Frontal cortex (tissue), 4 donors: ENCODE data around the gene UBE2I. TPM values are rescaled to one million over a fixed set of nuclear protein-coding genes. Genes with fewer than 3 reads are reported as not detected.
A peak's percentile ranks its signal among the peaks of the same experiment; 100 is the strongest.
"Not testable (repeated sequence)": the region's sequence is repeated elsewhere in the genome, so short reads cannot be mapped to it uniquely, and the experiment has no call there.

ENCODE experiments used
- DNase-seq, 2 donors: peaks; one replicate each; pipeline ENCODE4 v3.0.0; 2012; ENCODE audit warnings: low spot score in 2 of 2
- FAIRE-seq: peaks from 2 replicates; lab custom pipeline; 2012; peaks lifted over from hg19 to GRCh38; lab: Jason Lieb, UNC
- total RNA-seq: library from RNA; depleted of rRNA; stranded (reverse); fragments of >200 nt; gene quantifications from one replicate; pipeline ENCODE4 v1.2.3, GENCODE V29; 2014
- donor health status: control.
- donor health status: control.
- donor health status: control.

The UBE2I gene
- total RNA-seq, 1 donor from 2014 or later = 48.5 TPM

DNA sequence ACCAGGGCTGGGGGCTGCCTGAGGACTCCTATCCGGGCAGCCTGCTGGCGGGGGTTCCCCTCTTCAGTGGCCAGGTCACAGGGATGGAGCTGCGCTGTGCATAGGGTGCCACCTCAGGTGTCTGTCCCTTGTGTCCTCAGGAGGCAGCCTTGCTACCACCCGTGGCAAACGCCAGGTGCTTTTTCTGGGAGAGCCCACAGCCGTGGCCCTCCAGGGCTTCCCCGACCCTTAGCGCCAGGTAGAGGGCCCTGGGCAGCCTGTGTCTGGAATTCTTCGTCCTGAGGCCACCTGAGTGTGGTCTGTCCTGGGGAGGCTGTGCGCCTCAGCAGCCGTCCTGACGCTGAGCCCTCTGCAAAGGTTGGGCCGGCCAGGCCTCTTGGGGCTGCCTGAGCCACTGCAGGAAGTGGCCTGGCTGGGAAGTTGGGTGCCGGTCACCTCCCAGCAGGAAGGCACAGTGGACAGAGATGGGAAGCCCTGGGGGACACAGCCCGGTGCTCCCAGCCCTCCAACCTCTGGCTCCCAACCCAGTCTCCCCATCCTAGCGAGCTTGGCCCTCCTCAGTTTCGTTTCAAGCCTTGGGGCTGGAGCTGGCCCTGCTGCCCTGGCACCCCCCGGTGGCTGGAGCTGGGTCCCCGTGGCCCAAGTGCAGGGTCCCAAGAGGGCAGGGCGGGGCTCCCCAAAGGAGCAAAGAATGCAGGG is 16.4 kb downstream of the UBE2I start:
- no peak for DNase-seq
- FAIRE-seq = no peak

DNA sequence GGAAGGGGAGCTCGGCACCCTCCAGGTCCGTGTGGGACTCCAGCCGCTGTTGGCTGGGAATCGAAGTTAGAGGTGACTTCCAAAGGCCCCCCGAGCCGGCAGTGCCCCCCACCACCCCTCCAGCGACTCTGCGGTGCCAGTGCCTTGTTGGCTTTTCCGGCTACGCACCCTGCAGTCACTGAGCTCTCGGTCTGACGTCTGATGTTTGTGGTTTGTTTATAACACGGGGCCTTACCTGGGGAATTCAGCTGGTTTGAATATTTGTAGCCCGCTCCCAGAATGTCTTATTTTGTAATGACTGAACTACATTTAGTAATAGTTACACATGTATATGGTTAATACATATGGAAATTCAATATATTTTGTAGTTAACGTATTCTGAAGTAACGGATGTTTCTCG is 17.0 kb downstream of the UBE2I start:
- FAIRE-seq (no peak), DNase-seq (no peak)

DNA sequence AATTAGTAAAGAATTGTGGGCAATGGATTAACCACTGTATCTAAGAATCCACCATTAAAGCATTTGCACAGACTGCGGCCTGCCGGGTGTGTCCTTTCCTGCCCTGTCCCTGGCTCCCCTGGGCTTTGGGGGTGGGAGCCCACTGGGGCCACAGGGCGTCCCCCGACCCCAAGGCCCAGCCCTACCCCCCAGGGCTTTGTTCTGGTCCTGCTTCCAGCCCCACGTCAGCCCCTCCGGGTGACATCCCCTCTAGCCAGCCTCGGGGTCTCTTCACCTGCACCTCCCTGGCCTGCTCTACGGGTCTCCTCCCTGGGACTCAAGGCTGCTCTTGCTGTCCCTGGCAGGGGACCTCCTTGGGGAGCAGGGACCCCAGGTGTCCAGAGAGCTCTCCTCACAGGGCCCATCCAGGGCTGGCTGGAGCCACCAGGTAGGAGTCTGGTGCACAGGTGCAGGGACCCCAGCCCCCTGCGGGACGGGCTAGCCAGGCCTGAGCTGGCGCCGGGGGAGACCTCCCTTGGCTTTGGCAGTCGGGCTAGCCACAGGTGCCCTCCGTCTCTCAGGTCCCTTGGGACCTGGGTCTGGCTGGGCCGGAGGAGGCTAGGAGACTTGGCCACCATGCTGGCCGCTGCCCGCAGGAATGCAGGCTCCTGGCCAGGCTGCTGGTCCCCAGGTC is 17.6 kb downstream of the UBE2I start:
- DNase-seq = no peak
- no peak for FAIRE-seq

DNA sequence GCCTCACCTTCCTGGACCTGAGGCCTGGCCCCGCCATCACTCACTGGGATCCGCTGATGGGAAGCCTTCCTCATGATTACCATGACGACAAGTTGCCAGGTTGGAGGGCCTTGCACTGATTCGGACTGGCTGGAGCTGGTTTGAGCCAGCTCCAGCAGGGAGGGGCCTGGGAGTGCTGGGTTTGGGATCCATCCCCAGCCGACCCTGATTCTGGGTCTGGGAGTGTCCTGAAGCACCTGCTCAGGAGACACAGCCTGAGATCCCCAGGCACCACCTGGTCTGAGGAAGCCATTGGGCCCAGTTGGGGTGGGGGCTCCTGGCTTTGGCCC is 18.1 kb downstream of the UBE2I start:
- FAIRE-seq (no peak), DNase-seq (no peak)

DNA sequence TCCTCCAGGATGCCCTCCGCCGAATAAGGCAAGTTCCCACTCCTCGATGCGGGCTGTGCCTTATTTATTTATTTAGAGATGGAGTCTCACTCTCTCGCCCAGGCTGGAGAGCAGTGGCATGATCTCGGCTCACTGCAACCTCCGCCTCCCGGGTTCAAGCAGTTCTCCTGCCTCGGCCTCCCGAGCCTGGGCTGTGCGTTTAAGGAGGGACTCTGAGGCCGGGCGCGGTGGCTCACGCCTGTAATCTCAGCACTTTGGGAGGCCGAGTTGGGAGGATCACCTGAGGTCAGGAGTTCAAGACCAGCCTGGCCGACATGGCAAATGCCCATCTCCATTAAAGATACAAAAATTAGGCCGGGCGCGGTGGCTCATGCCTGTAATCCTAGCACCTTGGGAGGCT is 18.7 kb downstream of the UBE2I start:
- not testable (repeated sequence) for FAIRE-seq

DNA sequence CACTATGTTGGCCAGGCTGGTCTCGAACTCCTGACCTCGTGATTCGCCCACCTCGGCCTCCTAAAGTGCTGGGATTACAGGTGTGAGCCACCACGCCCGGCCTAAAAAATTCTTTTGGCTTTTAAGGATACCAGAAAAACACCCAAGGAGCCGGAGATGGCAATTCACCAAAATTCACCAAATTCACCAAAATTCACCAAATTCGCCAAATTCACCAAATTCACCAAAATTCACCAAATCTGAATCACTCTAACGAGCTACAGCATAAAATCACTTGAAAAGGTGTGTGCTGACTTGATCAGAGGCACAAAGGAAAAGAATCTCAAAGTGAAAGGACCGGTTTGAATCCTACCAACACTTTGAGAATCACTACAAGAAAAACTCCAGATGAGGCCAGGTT is 19.5 kb downstream of the UBE2I start:
- FAIRE-seq, DNase-seq: not testable (repeated sequence)

More for the DNA sequence above, 18.7 kb downstream of the UBE2I start:
- not testable (repeated sequence) for DNase-seq

DNA sequence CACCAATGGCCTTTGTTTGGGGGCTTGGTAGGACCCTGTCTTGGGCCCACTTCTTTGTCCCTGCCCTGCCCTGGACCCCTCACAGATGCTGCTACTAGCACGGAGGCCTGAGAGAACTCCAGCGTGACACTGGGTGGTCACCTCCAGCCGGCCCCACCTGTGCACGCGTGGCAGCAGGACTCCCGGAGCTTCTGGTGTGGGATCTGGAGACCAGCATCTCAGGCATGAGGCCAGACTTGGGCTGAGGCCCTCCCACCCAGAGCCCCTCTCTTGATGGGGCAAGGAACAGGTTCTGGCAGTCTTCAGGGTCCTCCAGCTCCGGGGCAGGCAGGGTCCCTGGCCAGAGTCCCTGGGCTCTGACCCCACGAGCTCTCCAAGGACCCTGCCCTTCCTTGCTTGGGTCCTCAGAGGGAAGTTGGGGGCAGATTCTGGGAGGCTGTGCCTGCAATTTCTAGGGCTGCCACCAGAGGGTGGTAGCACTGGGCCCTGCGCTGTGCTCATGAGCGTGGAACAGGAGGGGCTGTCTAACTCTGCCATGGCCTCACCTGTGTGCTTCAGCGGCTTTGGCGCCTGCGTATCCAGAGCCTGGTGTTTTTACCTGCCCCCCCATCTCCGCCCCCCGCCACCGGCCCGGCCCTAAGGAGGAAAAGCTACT is 21.0 kb downstream of the UBE2I start:
- FAIRE-seq (no peak), DNase-seq (no peak)

DNA sequence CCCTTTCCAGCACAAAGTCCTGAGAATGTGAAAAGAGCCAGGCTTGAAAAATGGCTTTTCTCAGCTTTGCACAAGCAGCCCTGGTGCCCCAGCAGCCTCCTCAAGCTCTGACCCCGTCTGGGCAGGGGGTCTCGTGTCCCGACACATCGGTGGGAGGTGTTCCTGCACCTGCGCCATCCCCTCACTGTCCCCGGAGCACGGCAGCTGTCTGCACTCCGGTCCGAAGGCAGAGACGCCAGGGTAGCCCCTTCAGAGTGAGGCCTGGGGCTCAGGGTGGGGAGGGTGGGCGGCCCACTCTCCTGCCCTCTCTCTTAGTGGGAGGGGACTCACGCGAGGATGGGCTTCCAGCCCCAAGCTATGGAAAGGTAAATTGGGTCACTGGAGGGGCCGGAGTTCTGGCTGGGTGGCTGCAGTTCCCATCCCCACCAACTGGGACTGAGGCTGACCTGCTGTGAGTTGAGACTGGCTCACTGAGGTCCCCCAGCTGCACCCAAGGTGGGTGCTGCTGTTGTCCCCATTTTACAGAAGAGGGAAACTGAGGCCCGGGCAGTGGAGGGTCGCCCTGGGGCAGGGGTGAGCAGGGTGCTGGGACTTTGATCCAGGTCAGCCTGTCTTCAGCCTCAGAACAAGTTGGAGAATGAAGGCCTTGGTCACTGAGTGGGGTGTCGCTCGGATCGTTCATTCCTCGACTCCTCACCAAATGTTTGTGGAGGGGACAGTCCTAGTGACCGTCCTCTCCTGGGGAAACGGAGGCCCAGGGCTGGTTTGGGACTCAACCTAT is 21.7 kb downstream of the UBE2I start:
- DNase-seq (no peak), FAIRE-seq (no peak)

DNA sequence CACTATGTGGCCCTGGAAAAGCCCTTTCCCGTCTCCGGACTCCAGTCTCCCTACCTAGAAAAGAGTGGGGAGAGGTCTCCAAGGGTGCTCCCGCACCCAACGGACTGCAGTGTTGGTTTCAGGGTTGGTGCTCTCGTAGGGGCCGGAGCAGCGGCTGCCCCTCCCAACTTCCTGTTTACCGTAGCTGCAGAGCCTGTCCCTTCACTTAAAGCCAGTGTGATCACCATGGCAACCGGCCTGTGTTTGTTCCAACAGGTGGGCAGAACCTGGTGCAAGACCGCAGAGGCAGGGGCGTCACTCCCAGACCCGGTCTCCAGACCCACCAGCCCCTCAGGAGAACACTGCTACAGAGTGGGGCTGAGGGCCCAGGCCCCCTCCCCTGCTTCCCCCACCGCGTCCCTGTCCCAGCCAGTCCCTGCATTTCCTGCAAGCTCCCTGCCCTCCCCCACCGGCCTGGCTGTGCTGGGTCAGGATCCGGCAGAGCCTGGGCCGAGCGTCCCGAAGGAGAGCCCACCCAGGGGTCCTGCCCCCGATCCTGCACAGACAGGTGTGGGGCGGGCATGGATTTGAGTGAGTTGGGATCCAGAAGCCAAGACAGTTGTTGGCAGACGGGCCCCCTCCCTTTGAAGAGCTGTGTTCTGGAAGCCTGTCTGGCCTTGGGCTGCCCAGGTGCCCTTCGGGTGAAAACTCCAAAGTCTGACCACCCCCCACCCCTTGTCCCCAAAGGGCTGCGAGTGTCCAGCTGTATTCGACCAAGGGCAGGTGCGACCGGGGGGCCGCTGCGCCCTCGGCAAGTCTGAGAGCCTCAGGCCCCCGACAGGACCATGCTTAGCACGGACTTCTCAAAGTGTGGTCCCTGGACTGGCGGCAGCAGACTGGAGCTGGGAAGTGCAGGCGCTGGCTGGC is 22.5 kb downstream of the UBE2I start:
- FAIRE-seq = no peak
- DNase-seq = peak; percentile 73 to 78

DNA sequence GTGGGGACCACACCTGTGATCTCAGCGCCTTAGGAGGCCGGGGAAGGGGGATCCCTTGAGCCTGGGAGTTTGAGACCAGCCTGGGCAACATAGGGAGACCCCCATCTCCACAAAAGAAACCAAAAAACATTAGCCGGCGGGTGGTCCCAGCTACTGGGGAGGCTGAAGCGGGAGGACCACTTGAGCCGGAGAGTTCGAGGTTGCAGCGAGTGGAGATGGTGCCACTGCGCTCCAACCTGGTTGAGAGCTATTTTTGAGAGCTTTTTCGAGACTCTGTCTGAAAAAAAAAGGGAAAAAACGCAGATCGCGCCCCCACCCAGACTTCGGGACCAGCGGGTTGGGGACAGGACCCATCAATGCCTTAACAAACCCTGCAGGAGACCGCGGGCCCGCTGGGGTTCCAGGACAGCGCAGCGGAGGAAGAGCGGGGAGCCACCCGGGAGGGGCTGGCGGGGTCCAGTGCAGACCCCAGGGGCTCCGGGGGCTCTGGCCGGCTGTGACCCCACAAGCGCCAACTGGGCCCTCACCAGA is 23.2 kb downstream of the UBE2I start:
- no peak for DNase-seq
- no peak for FAIRE-seq

DNA sequence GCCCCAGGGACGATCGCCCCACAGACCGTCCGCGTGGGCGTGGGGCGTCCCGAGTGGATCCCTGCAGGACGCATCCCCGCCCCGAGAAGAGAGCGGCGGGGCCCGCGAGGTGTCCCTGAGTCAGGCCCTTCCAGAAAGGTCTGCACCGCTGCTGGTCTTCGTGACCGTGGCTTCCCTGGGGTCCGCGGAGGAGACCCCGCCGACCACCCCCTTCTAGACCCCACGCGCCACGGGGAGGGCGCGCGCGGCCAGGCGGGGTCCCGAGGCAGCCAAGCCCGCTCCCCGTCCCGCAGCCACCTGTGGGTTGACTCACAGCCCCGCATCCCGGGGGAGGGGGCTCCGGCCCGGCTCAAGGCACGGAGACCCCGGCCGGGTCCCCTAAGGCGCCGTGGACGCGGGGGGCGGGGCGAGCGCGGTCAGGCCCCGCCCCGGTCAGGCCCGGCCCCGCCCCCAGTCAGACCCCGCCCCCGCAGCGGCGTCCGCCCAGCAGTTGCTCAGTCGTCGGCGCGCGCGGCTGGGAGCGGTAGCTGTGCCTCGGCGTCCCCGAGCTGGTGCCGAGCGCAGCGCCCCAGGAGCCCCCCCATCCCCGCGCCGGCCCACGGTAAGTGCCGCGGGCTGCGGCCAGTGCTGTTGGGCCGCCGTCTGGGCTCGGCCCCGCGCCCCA is 23.8 kb downstream of the UBE2I start, which contains the start of gene BAIAP3:
TSS of gene BAIAP3 (plus strand) at position 497 of the 664 bp plus-strand sequence. CDS start 4,905 bp downstream, outside the sequence.
- FAIRE-seq (no peak), DNase-seq (peak; percentile 73 to 78)

DNA sequence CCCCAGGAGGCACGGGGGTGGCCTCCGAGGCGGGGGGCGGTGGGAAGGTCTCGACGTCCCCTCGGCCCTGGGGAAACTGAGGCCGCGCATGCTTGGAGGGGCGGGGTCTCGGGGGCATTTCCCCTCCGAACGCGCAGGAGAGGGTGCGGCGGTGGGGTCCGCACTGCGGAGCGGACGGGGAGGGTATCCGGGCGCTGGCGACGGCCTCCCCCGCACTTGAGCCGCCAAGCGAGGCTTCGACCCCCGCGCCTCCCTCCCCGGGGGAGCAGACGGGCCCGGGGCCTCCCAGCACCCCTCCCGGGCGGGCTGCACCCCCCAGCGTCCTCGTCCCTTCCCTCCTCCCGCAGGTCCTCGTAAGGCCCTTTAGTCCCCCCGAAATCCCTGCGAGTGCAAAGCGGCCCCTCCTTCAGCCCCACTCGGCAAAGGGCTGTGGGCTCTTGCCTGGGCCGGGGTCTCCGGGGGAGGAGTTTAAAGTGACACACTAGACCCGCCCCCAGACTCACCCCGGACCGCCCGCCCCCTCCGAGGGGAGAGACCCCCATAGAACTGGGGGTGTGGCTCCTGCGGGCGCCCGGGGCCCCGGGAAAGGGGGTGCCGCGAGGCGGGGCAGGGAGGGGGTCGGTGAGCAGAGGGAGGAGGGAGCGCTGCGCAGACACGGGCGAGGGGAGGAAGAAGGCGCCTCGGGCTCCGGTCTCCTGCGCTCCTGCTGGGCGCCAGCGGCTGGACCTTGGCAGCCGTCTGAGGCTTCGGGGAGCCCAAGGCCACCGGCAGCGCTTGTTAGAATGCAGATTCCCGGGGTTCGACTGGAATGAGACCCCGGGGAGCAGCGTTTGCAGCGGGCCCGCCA is 24.6 kb downstream of the UBE2I start:
- no peak for FAIRE-seq
- DNase-seq = no peak

DNA sequence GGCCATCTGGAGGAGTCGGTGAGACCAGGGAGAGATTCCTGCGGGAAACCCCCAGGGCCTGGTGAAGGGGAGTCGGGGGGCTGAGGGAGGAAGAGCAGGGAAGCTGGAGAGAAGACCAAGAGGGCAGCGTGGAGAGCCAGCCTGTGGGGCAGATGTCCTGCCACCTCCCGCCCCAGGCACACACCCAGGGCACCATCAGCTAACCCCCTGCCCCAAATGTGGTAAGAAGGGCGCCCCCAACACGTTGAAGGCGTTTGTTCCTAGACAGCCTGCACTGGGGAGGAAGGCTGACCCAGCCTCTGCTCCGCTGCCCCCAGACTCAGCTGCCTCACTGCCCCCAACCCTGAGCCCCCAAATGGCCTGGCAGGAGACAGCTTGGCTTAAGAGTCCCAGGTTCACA is 25.3 kb downstream of the UBE2I start:
- DNase-seq = no peak
- no peak for FAIRE-seq

DNA sequence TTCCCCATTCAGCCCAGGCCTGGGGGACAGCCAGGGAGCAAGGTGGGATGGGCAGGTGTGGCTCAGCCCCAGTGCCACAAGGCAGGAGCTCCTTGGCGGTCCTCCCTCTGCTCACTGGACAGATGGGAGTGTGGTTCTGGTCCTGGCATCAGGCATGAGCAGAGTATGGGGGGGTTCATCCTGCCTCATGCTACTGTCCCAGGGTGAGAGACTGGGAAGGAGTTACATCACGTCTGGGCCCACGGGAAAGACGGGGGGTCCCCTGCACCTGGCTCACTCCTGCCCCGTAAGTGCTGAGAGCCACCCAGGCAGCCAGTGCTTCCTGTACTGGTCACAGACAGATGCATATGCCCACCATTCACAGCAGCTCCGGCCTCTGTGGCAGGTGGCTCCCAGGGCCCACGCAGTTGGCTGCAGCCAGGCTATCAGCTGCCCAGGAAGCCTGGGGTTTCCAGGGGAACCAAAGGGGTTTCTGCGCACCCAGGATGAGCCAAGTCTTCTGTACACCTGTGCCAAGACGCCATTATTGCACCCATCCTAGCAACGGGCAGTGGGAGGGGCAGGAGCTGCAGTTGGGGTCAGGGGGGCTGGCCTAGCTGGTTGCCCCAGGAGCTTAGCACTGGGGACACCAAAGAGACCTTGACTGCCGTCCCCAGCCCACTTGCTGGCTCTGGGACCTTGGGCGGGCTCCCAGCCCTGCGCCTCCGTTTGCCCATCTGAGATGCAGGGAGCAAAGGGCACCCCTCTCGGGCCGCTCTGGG is 26.0 kb downstream of the UBE2I start:
- DNase-seq = no peak
- no peak for FAIRE-seq

DNA sequence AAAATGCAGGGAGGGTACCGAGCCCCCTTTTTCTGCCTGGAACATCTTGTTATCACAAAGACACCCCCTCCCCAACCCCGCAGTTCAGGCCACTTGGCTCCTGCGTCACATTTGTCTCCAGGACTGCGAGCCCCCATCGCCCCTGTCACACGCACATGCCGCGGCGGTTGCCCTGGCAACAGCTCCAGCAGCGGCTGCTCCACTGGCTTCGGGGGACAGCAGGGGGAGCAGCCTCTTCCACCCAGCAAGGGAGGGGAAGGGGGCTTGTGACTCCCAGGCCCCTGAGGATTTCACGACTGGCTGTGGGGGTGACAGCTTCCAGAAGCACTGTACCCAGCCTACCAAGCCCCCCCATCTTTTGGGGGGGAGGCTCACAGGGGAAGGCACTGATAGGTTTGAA is 26.6 kb downstream of the UBE2I start:
- FAIRE-seq (no peak), DNase-seq (no peak)

DNA sequence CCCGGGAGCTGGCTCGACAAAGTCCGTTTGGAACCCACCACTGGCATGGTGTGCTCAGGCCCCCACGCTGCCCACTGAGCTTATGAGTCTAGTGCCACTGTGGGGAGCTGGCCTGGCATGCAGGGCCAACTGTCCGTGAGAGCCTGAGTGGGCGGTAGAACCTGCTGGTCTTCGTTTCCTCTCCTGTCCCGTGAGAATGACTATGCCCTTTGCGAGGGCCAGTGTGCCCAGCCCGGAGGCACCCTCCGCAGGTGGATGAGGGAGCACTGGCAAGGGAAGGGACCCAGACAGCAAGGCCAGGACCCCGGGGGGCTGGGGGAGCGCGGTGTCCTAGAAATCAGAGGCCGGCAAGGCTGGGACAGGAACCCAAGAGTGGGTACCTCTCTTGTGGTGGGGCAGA is 27.2 kb downstream of the UBE2I start:
- FAIRE-seq (no peak), DNase-seq (no peak)

DNA sequence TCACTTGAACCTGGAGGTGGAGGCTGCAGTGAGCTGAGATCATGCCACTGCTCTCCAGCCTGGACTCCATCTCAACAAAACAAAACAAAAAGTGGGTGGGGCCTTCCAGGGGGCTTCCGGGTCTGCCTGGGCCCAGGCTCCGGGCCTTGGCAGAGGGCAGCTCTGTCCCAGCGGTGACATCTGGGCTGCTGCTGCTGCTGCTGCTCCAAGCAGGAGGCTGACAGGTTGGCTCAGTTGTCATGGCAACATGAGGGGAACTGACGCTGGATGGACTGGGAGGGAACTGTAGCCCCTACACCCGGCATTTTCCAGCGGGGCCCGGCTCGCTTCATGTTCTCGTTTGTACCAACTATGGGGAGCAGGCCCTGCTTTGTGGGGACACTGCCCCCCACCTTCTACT is 28.1 kb downstream of the UBE2I start:
- no peak for FAIRE-seq

More for the DNA sequence above, 28.1 kb downstream of the UBE2I start:
- DNase-seq = no peak
